ENCODE data around the gene RGPD4. TPM values are rescaled to one million over a fixed set of nuclear protein-coding genes. Genes with fewer than 3 reads are reported as not detected.

RGPD4 gene
- polyA plus RNA-seq, 1 donor from 2014 or later: 0.26 TPM

GRCh38 chr2:107804608-107805498 lies 21.8 kb upstream of the RGPD4 start:
- Histone ChIP-seq H2AFZ (ENCODE audit: low read depth, low read length) (no peak overlapping the region), H3K36me3 (ENCODE audit: insufficient read depth, low read length) (no peaks in the 10 kb centered on the region), H3K9ac (ENCODE audit: low read length) (no peak overlapping the region), H3F3A (ENCODE audit: insufficient read depth, low read length, poor library complexity, severe bottlenecking) (no peaks in the 10 kb centered on the region), H3K4me3 (ENCODE audit: low read length) (no peak overlapping the region), H3K27me3 (ENCODE audit: insufficient read depth, low read depth, low read length) (no peaks in the 10 kb centered on the region), H4K20me1 (ENCODE audit: insufficient read depth) (no peaks in the 10 kb centered on the region), H3K4me2 (ENCODE audit: low read length) (no peak overlapping the region), H3K9me3 (ENCODE audit: low read length) (no peaks in the 10 kb centered on the region), H3K79me2 (replicated peaks; ENCODE audit: insufficient read depth, low read length) (no peaks in the 10 kb centered on the region), H3K9me2 (ENCODE audit: insufficient read depth, low read length) (no peaks in the 10 kb centered on the region), H3K27ac (ENCODE audit: low read length) (no peak overlapping the region)
- no peak for TF ChIP-seq EP300 (conservative IDR thresholded peaks at IDR 0.05; ENCODE audit: poor library complexity, severe bottlenecking)
- TF ChIP-seq POLR2AphosphoS5 (IDR thresholded peaks at IDR 0.05): no peak
- TF ChIP-seq MXI1 (conservative IDR thresholded peaks at IDR 0.05; ENCODE audit: poor library complexity, severe bottlenecking): no peak
- no peak for TF ChIP-seq REST (IDR thresholded peaks at IDR 0.05; ENCODE audit: borderline replicate concordance)
- no peak for TF ChIP-seq TAF1 (IDR thresholded peaks at IDR 0.05; ENCODE audit: low read depth)
- no peak for TF ChIP-seq EZH2 (IDR thresholded peaks at IDR 0.05; ENCODE audit: borderline replicate concordance, insufficient read depth, low read length, poor library complexity, severe bottlenecking)
- no peak for TF ChIP-seq SMC3 (conservative IDR thresholded peaks at IDR 0.05; ENCODE audit: poor library complexity)
- no peak for TF ChIP-seq RAD21 (conservative IDR thresholded peaks at IDR 0.05)
- no peak for TF ChIP-seq CTCF (IDR thresholded peaks at IDR 0.05; ENCODE audit: poor library complexity, severe bottlenecking)

GRCh38 chr2:107806901-107807300 lies 19.8 kb upstream of the RGPD4 start:
- Histone ChIP-seq H3K9me2 (ENCODE audit: insufficient read depth, low read length) (no peaks in the 10 kb centered on the region), H3K36me3 (ENCODE audit: insufficient read depth, low read length) (no peaks in the 10 kb centered on the region), H3K79me2 (replicated peaks; ENCODE audit: insufficient read depth, low read length) (no peaks in the 10 kb centered on the region), H3K4me3 (ENCODE audit: low read length) (no peak overlapping the region), H4K20me1 (ENCODE audit: insufficient read depth) (no peaks in the 10 kb centered on the region), H2AFZ (ENCODE audit: low read depth, low read length) (no peak overlapping the region), H3K27ac (ENCODE audit: low read length) (no peak overlapping the region), H3F3A (ENCODE audit: insufficient read depth, low read length, poor library complexity, severe bottlenecking) (no peaks in the 10 kb centered on the region), H3K27me3 (ENCODE audit: insufficient read depth, low read depth, low read length) (no peaks in the 10 kb centered on the region), H3K4me2 (ENCODE audit: low read length) (no peak overlapping the region), H3K9me3 (ENCODE audit: low read length) (no peaks in the 10 kb centered on the region), H3K9ac (ENCODE audit: low read length) (no peak overlapping the region)
- TF ChIP-seq EZH2 (IDR thresholded peaks at IDR 0.05; ENCODE audit: borderline replicate concordance, insufficient read depth, low read length, poor library complexity, severe bottlenecking): no peak
- TF ChIP-seq CTCF (IDR thresholded peaks at IDR 0.05; ENCODE audit: poor library complexity, severe bottlenecking): no peak
- no peak for TF ChIP-seq MXI1 (conservative IDR thresholded peaks at IDR 0.05; ENCODE audit: poor library complexity, severe bottlenecking)
- no peak for TF ChIP-seq TAF1 (IDR thresholded peaks at IDR 0.05; ENCODE audit: low read depth)
- TF ChIP-seq EP300 (conservative IDR thresholded peaks at IDR 0.05; ENCODE audit: poor library complexity, severe bottlenecking): no peak
- no peak for TF ChIP-seq SMC3 (conservative IDR thresholded peaks at IDR 0.05; ENCODE audit: poor library complexity)
- TF ChIP-seq REST (IDR thresholded peaks at IDR 0.05; ENCODE audit: borderline replicate concordance): no peak
- TF ChIP-seq RAD21 (conservative IDR thresholded peaks at IDR 0.05): no peak
- no peak for TF ChIP-seq POLR2AphosphoS5 (IDR thresholded peaks at IDR 0.05)
